Suppressor macrophage (primary cell): ENCODE results near the gene WRAP53.

ENCODE experiments used
- DNase-seq, 4 experiments: peaks; one replicate each; pipeline ENCODE4 v3.0.0-alpha.2; 2020 to 2022

The WRAP53 gene

DNA sequence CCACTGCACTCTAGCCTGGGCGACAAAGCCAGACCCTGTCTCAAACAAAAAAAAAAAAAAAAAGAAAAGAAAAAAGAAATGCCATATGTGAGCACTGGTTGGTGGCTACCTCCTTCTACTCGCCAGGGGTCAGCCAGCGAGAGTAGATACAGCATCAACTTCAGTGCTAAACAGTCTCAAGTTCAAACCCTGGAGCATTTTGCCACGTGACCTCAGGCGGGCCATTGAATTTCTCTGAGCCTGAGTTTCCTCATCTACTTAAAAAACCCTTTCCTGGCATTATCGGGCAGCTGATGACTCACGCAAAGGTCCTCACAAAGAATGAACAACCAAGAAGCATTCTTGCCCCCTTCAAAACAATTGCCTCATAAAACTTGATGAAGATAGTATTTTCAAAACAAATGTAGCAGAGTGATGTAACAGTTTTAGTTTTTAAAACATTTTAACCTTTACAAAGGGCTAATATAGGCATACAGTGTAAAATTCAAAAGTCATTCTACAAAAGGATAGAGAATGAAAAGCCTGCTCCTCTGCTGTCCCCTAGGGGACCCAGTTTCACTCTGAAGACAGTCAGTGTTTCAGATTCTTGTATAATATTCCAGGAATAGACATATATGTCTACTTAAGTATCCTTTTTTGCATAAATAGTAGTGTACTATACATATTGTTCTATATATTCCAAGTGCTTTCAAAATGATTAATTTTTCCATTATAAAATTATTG, 57.6 kb downstream of the WRAP53 start:
- peak; percentile 47 to 75 (median 68) for DNase-seq

DNA sequence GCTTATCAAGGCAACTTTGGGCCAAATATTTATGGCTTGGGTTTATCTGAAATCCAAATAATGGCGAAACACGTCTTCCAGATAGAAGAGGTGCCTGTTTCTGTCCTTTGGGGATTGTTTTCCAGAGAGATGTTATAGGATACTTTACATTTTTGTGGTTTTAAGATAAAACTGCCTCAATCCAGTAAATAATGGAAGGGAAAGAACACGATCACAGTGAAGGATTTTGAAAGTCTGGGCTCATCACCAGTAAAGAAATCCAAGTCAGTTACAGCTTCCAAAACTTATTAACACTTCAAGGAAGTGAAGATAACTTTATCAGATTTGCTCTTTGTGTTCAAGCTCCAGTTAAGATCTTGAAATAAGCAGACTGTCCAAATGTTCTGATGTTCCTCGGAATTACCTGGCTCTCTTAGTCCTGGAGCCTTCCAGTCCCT, 59.4 kb downstream of the WRAP53 start:
- no peak for DNase-seq

GRCh38 chr17:7748076-7748775, 59.9 kb downstream of the WRAP53 start:
- no peak for DNase-seq

DNA sequence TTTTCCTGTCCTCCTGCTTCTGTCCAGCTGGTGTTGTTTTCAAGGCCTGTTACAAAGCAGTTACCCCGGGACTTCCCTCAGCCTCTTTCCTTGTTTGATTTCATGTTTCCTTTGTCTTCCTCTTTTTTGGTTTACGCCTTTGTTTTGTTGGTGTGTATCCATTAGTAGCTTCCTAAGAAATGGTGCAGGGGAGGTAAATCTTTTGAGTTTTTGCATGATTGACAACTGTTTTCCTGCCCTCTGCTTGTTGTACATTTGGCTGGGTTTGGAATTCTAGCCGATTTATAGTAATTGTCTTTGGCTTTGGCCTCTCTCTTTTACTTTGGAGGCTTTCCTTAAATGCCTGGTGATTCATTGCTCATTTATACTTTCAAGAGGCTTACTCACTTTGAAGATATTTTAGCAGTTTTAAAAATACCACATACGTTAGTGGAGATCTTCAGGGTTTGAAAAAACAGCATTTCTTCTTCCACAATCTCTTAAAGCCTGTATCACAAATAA, 62.1 kb downstream of the WRAP53 start:
- DNase-seq: peak in 1 of 4 experiments; percentile 23
